IMR-90 (cell line): Measurements from ENCODE around the gene PRRG2. TPM values are rescaled to one million over a fixed set of nuclear protein-coding genes. Genes with fewer than 3 reads are reported as not detected.

Source experiments
- ATAC-seq: fragments of 200-7000 bp; cut with Tn5 transposase; 2 replicates; pipeline ENCODE4 v1.9.1; 2020; ENCODE audit warnings: low read depth, mild to moderate bottlenecking, moderate library complexity
- Bru-seq: library from RNA; stranded (reverse); fragments of 400-500 nt; gene quantifications from one replicate; lab custom pipeline; 2021; lab: Mats Ljungman, UMichigan
- BruChase-seq, 2 experiments: library from RNA; stranded (reverse); fragments of 400-500 nt; gene quantifications; one replicate each; lab custom pipeline; 2021; lab: Mats Ljungman, UMichigan
- BruUV-seq: library from RNA; stranded (reverse); fragments of 400-500 nt; replicated peaks from 2 replicates; lab custom pipeline; 2021; lab: Mats Ljungman, UMichigan
- CTCF ChIA-PET: fragments of 300-600 bp; formaldehyde crosslinking; extraction: SDS; loops from one replicate; lab custom pipeline; 2021; ENCODE audit warnings: antibody characterized with exemption; lab: Yijun Ruan, JAX
- POLR2A ChIA-PET: fragments of 300-600 bp; sonication (Branson Sonifier 250); formaldehyde crosslinking; loops from one replicate; lab custom pipeline; 2022; ENCODE audit warnings: antibody characterized with exemption; ENCODE audit not compliant: unreplicated experiment; lab: Charles Lee
- DNase-seq: peaks from one replicate; pipeline ENCODE4 v3.0.0; 2013
- H2AFZ ChIP-seq: replicated peaks from 2 replicates; pipeline ENCODE3; 2013; ENCODE audit warnings: low read length, mild to moderate bottlenecking; ENCODE audit not compliant: poor library complexity
- H2AK5ac ChIP-seq: 2 replicates; pipeline ENCODE4 v1.6.1; 2013; ENCODE audit warnings: low read depth, low read length, inconsistent platforms
- H2AK9ac ChIP-seq: replicated peaks from 2 replicates; pipeline ENCODE3; 2013; ENCODE audit warnings: mild to moderate bottlenecking, low read depth, low read length, moderate library complexity; ENCODE audit not compliant: poor library complexity
- H2BK120ac ChIP-seq: 2 replicates; pipeline ENCODE4 v1.6.1; 2013; ENCODE audit warnings: low read depth, low read length, inconsistent platforms
- H2BK15ac ChIP-seq: 3 replicates; pipeline ENCODE4 v1.6.1; 2013; ENCODE audit warnings: low read depth, low read length, inconsistent platforms
- H2BK20ac ChIP-seq: 2 replicates; pipeline ENCODE4 v1.6.1; 2013; ENCODE audit warnings: low read depth, mild to moderate bottlenecking, inconsistent platforms, low read length, moderate library complexity
- H2BK5ac ChIP-seq: 2 replicates; pipeline ENCODE4 v1.6.1; 2013; ENCODE audit warnings: mild to moderate bottlenecking, low read depth, low read length, inconsistent platforms; ENCODE audit not compliant: poor library complexity, severe bottlenecking
- H3K14ac ChIP-seq: replicated peaks from 2 replicates; pipeline ENCODE4 v1.6.1; 2013; ENCODE audit warnings: low read depth, low read length, inconsistent platforms
- H3K18ac ChIP-seq: 2 replicates; pipeline ENCODE4 v1.6.1; 2013; ENCODE audit warnings: low read depth, low read length, control low read depth
- H3K23ac ChIP-seq: 2 replicates; pipeline ENCODE4 v1.6.1; 2013; ENCODE audit warnings: low read depth, low read length, inconsistent platforms
- H3K27ac ChIP-seq: 2 replicates; pipeline ENCODE4 v1.5.1; 2013; ENCODE audit warnings: mild to moderate bottlenecking, control low read depth, low read length; ENCODE audit not compliant: insufficient read depth
- H3K27me3 ChIP-seq: 2 replicates; pipeline ENCODE4 v1.6.1; 2013; ENCODE audit warnings: low read length; ENCODE audit not compliant: control insufficient read depth, insufficient read depth
- H3K36me3 ChIP-seq: 2 replicates; pipeline ENCODE4 v1.6.1; 2013; ENCODE audit warnings: low read length, mixed read lengths; ENCODE audit not compliant: control insufficient read depth, insufficient read depth
- H3K4ac ChIP-seq: 2 replicates; pipeline ENCODE4 v1.6.1; 2013; ENCODE audit warnings: low read depth, low read length, inconsistent platforms
- H3K4me1 ChIP-seq: 2 replicates; pipeline ENCODE4 v1.6.1; 2013; ENCODE audit warnings: low read length, mixed read lengths; ENCODE audit not compliant: control insufficient read depth, insufficient read depth
- H3K4me2 ChIP-seq: 2 replicates; pipeline ENCODE4 v1.6.1; 2013; ENCODE audit warnings: low read depth, mild to moderate bottlenecking, control low read depth, low read length, moderate library complexity
- H3K4me3 ChIP-seq: 2 replicates; pipeline ENCODE4 v1.5.1; 2013; ENCODE audit warnings: low read depth, mild to moderate bottlenecking, control low read depth, low read length, moderate library complexity; ENCODE audit not compliant: insufficient read depth
- H3K56ac ChIP-seq: 2 replicates; pipeline ENCODE4 v1.6.1; 2013; ENCODE audit warnings: low read length, inconsistent platforms; ENCODE audit not compliant: insufficient read depth; ENCODE audit errors: extremely low read depth
- H3K79me1 ChIP-seq, 2 experiments: 2 replicates each; pipeline ENCODE4 v1.6.1; 2013; ENCODE audit warnings: low read length in 2 of 2, inconsistent platforms in 1 of 2, low read depth in 1 of 2
- H3K9ac ChIP-seq: 2 replicates; pipeline ENCODE4 v1.6.1; 2013; ENCODE audit warnings: low read depth, low read length, control low read depth
- H3K9me1 ChIP-seq: 2 replicates; pipeline ENCODE4 v1.6.1; 2013; ENCODE audit warnings: low read length, inconsistent platforms; ENCODE audit not compliant: insufficient read depth
- H3K9me3 ChIP-seq: 2 replicates; pipeline ENCODE4 v1.6.1; 2013; ENCODE audit warnings: low read length; ENCODE audit not compliant: control insufficient read depth, insufficient read depth
- H4K20me1 ChIP-seq: 2 replicates; pipeline ENCODE4 v1.6.1; 2013; ENCODE audit warnings: low read length, inconsistent platforms; ENCODE audit not compliant: insufficient read depth
- H4K5ac ChIP-seq: 2 replicates; pipeline ENCODE4 v1.6.1; 2013; ENCODE audit warnings: mild to moderate bottlenecking, low read depth, low read length, control low read depth
- H4K8ac ChIP-seq, 2 experiments: 2 replicates each; pipeline ENCODE4 v1.6.1; 2013; ENCODE audit warnings: low read depth in 2 of 2, low read length in 2 of 2, control low read depth in 1 of 2, inconsistent platforms in 1 of 2
- H4K91ac ChIP-seq: 2 replicates; pipeline ENCODE4 v1.6.1; 2013; ENCODE audit warnings: low read depth, low read length, inconsistent platforms; ENCODE audit not compliant: insufficient read depth
- BHLHE40 ChIP-seq: fragments of 150-350 bp; IDR thresholded peaks from 2 replicates; pipeline ENCODE4 v1.6.1; 2016; ENCODE audit warnings: mild to moderate bottlenecking, low read depth, low read length
- CEBPB ChIP-seq: IDR thresholded peaks from 2 replicates; pipeline ENCODE4 v1.6.1; 2012; ENCODE audit warnings: low read depth, low read length, improper control_type of control experiment
- CHD1 ChIP-seq: IDR thresholded peaks from 2 replicates; pipeline ENCODE4 v1.6.1; 2012; ENCODE audit warnings: low read depth, low read length, improper control_type of control experiment
- ELK1 ChIP-seq: fragments of 150-350 bp; IDR thresholded peaks from 2 replicates; pipeline ENCODE4 v1.6.1; 2016; ENCODE audit warnings: low read depth, mild to moderate bottlenecking, low read length, moderate library complexity, borderline replicate concordance
- FOS ChIP-seq: fragments of 150-350 bp; IDR thresholded peaks from 2 replicates; pipeline ENCODE4 v1.6.1; 2016; ENCODE audit warnings: low read depth, low read length
- MAFK ChIP-seq: IDR thresholded peaks from 2 replicates; pipeline ENCODE4 v1.6.1; 2012; ENCODE audit warnings: low read depth, low read length, improper control_type of control experiment
- MAZ ChIP-seq: IDR thresholded peaks from 2 replicates; pipeline ENCODE4 v1.6.1; 2012; ENCODE audit warnings: low read depth, mild to moderate bottlenecking, low read length, improper control_type of control experiment, moderate library complexity, borderline replicate concordance
- MXI1 ChIP-seq: IDR thresholded peaks from 2 replicates; pipeline ENCODE4 v1.6.1; 2012; ENCODE audit warnings: low read depth, mild to moderate bottlenecking, low read length, moderate library complexity, borderline replicate concordance
- POLR2A ChIP-seq: IDR thresholded peaks from 2 replicates; pipeline ENCODE4 v1.6.1; 2012; ENCODE audit warnings: mild to moderate bottlenecking, low read depth, low read length
- RCOR1 ChIP-seq: IDR thresholded peaks from 2 replicates; pipeline ENCODE4 v1.6.1; 2012; ENCODE audit warnings: mild to moderate bottlenecking, low read length, improper control_type of control experiment; ENCODE audit not compliant: insufficient replicate concordance
- RFX5 ChIP-seq: IDR thresholded peaks from 2 replicates; pipeline ENCODE4 v1.8.0; 2012; ENCODE audit warnings: low read depth, mild to moderate bottlenecking, low read length, moderate library complexity
- SMC3 ChIP-seq: fragments of 150-350 bp; IDR thresholded peaks from 2 replicates; pipeline ENCODE4 v1.6.1; 2016; ENCODE audit warnings: low read depth, mild to moderate bottlenecking, antibody characterized with exemption, low read length, moderate library complexity
- WGBS, 2 experiments: methylation state at CpG; one replicate each; pipeline versions ENCODE4 v1.1.5 to v1.1.7; 2013; ENCODE audit warnings: missing lambda C conversion rate in 2 of 2; ENCODE audit not compliant: insufficient read length in 1 of 2; ENCODE audit errors: extremely low coverage in 2 of 2; 5-methylcytosine and 5-hydroxymethylcytosine counted together
- dilution Hi-C: fragments of 300-500 bp; cut with HindIII; formaldehyde crosslinking; loops from one replicate; pipeline ENCODE4 v1.14.3; 2018; ENCODE audit warnings: low sequenced_read_pairs; ENCODE audit not compliant: unreplicated experiment
- in situ Hi-C: fragments of 300-500 bp; cut with MboI; formaldehyde crosslinking; loops from 3 replicates; pipeline ENCODE4 v1.14.3; 2019; ENCODE audit warnings: low sequenced_read_pairs, inconsistent platforms, mixed read lengths
- intact Hi-C: fragments of 100-400 bp; cut with micrococcal nuclease; formaldehyde crosslinking; loops from 2 replicates; pipeline ENCODE4 v1.10.0; 2022
- long read RNA-seq: library from polyadenylated mRNA; unstranded; transcript quantifications from one replicate; pipeline ENCODE4 v2.0.0, GENCODE V29; 2021; ENCODE audit not compliant: unreplicated experiment
- polyA plus RNA-seq, 3 experiments: library from polyadenylated mRNA; depleted of rRNA; stranded (reverse); fragments of >200 nt; gene quantifications; 2 replicates each; pipeline ENCODE4 v1.2.3, GENCODE V29; 2012; ENCODE audit warnings: low replicate concordance in 1 of 3
- total RNA-seq: library from RNA; depleted of rRNA; stranded (reverse); fragments of >200 nt; gene quantifications from 2 replicates; pipeline ENCODE4 v1.2.3, GENCODE V29; 2012; rRNA removed
- TF ChIP-seq, protein P1 (sequence below): conservative IDR thresholded peaks from 2 replicates; pipeline ENCODE4 v1.5.1; 2012; ENCODE audit warnings: mild to moderate bottlenecking, low read depth, low read length, improper control_type of control experiment
- TF ChIP-seq, protein P2 (sequence below): fragments of 150-350 bp; IDR thresholded peaks from 2 replicates; pipeline ENCODE4 v1.6.1; 2017; ENCODE audit warnings: mild to moderate bottlenecking, antibody characterized with exemption, low read length, low read depth

The PRRG2 gene
- under 0.01 and 0.54 TPM in 2 replicates for total RNA-seq
- polyA plus RNA-seq (2012; rRNA removed) = 0.14 and 0.52 TPM in 2 replicates
- polyA plus RNA-seq (2012; cell fraction: cytosol; rRNA removed) = 0.13 and 0.25 TPM in 2 replicates
- polyA plus RNA-seq (2012; cell fraction: nucleus; rRNA removed; ENCODE audit: low replicate concordance) = 0.15 and 0.25 TPM in 2 replicates
- Bru-seq, nascent RNA = not detected
- BruChase-seq, experiment 1, labeled RNA remaining after a 6-hour chase = percentile 32 among the genes with signal in this experiment
- percentile 15 among the genes with signal in this experiment for BruChase-seq, experiment 2, labeled RNA remaining after a 2-hour chase
- long read RNA-seq = 0 reads

DNA sequence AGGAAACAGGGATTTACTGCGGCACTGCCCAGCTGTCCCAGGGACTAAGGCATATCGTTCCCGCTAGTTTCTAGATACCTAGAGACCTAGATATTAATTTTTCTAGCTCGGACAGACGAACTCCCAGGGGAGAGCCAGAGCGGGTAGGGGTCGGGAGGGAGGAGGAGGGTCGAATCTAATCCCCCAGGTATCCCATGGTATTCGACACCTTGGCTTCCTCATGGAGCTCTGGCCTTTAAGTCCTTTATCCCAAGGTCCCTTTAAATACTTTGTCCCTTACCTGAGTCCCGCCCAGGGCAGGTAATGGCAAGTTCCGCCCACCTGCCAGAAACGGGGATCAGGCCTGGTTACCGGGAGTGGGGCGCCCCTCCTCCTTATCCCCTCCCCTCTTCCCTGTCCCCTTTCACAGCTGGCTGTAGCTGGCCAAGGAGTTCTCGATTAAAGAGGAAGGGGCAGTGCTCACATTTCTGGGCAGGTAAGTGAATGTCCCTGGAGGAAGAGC is at the start of gene PRRG2:
TSS of gene PRRG2 (plus strand) at position 310 of the 502 bp plus-strand sequence. CDS start 1,904 bp downstream, outside the sequence.
- no peak for DNase-seq
- Histone ChIP-seq H4K20me1 (peaks cover 7% of the 10 kb centered on the region; the same call in 1 of the 2 replicates), H2AK9ac (peak within 1 kb of the TSS; percentile 92), H3K36me3 (peaks cover 3% of the 10 kb centered on the region; the same call in 1 of the 2 replicates), H2AK5ac (peak within 1 kb of the TSS; percentile 80), H2BK15ac (peak within 1 kb of the TSS; percentile 13; the same call in 1 of the 3 replicates), H4K91ac (peak within 1 kb of the TSS; percentile 63), H3K4me3 (peak within 1 kb of the TSS; percentile 67), H3K27ac (peak within 1 kb of the TSS; percentile 36), H3K79me1 (peaks cover 11 to 31% of the 10 kb centered on the region in 2 experiments; a peak in 3 of 4 replicates), H3K14ac (peak within 1 kb of the TSS; percentile 83), H3K18ac (no peak within 1 kb of the TSS), H3K9ac (peak within 1 kb of the TSS; percentile 72), H3K4ac (peak within 1 kb of the TSS; percentile 79), H3K4me2 (peak within 1 kb of the TSS; percentile 94), H4K8ac (peak within 1 kb of the TSS; percentile 79 to 98), H4K5ac (peak within 1 kb of the TSS; percentile 77), H2AFZ (peak within 1 kb of the TSS; percentile 93), H3K27me3 (no peaks in the 10 kb centered on the region), H3K9me3 (no peaks in the 10 kb centered on the region), H3K9me1 (no peaks in the 10 kb centered on the region), H2BK20ac (no peak within 1 kb of the TSS), H3K23ac (peak within 1 kb of the TSS; percentile 89), H3K4me1 (no peaks in the 10 kb centered on the region), H3K56ac (peak within 1 kb of the TSS; percentile 60; the same call in 1 of the 2 replicates), H2BK5ac (peak within 1 kb of the TSS; percentile 10), H2BK120ac (peak within 1 kb of the TSS; percentile 77)
- CTCF ChIA-PET = interaction anchor here (1.2 kb wide), 1 partner anchor 11 kb away, joined by 8 read pairs; no protein-coding TSS in a partner anchor
- WGBS, 2 experiments = no CpG with 5 or more reads among the region's 15 CpGs
- dilution Hi-C loops = no loop called here
- no TSS peak for BruUV-seq
- POLR2A ChIA-PET = no interaction called here
- intact Hi-C loops = no loop called here
- in situ Hi-C loops = no loop called here
- ATAC-seq = no peak
- TF ChIP-seq, protein P1, sequence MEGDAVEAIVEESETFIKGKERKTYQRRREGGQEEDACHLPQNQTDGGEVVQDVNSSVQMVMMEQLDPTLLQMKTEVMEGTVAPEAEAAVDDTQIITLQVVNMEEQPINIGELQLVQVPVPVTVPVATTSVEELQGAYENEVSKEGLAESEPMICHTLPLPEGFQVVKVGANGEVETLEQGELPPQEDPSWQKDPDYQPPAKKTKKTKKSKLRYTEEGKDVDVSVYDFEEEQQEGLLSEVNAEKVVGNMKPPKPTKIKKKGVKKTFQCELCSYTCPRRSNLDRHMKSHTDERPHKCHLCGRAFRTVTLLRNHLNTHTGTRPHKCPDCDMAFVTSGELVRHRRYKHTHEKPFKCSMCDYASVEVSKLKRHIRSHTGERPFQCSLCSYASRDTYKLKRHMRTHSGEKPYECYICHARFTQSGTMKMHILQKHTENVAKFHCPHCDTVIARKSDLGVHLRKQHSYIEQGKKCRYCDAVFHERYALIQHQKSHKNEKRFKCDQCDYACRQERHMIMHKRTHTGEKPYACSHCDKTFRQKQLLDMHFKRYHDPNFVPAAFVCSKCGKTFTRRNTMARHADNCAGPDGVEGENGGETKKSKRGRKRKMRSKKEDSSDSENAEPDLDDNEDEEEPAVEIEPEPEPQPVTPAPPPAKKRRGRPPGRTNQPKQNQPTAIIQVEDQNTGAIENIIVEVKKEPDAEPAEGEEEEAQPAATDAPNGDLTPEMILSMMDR = no peak
- no peak for TF ChIP-seq POLR2A
- TF ChIP-seq MXI1 = no peak
- TF ChIP-seq BHLHE40 = no peak
- no peak for TF ChIP-seq FOS
- no peak for TF ChIP-seq CHD1
- TF ChIP-seq, protein P2, sequence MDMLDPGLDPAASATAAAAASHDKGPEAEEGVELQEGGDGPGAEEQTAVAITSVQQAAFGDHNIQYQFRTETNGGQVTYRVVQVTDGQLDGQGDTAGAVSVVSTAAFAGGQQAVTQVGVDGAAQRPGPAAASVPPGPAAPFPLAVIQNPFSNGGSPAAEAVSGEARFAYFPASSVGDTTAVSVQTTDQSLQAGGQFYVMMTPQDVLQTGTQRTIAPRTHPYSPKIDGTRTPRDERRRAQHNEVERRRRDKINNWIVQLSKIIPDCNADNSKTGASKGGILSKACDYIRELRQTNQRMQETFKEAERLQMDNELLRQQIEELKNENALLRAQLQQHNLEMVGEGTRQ = no peak
- no peak for TF ChIP-seq RCOR1
- TF ChIP-seq RFX5 = no peak
- no peak for TF ChIP-seq ELK1
- TF ChIP-seq MAFK = no peak
- no peak for TF ChIP-seq CEBPB
- no peak for TF ChIP-seq SMC3
- TF ChIP-seq MAZ = no peak
